Measurements from ENCODE around the gene TNS3. TPM values are rescaled to one million over a fixed set of nuclear protein-coding genes. Genes with fewer than 3 reads are reported as not detected.

TNS3 gene
- total RNA-seq, 3 donors from 2014 or later, result 2.6 to 3.4 (median 3.2) TPM

- Mint-ChIP-seq H3K36me3 (ENCODE audit: insufficient read depth) (no peaks in the 10 kb centered on the region), H3K4me3 (no peak overlapping the region), H3K4me1 (ENCODE audit: low read depth) (no peaks in the 10 kb centered on the region), H3K27me3 (ENCODE audit: low read depth) (no peaks in the 10 kb centered on the region), H3K9me3 (no peaks in the 10 kb centered on the region)
- DNase-seq (no peak), ATAC-seq (no peak)
These were observed 278.0 kb downstream of the TNS3 start for GRCh38 chr7:47303695-47304453.

DNA sequence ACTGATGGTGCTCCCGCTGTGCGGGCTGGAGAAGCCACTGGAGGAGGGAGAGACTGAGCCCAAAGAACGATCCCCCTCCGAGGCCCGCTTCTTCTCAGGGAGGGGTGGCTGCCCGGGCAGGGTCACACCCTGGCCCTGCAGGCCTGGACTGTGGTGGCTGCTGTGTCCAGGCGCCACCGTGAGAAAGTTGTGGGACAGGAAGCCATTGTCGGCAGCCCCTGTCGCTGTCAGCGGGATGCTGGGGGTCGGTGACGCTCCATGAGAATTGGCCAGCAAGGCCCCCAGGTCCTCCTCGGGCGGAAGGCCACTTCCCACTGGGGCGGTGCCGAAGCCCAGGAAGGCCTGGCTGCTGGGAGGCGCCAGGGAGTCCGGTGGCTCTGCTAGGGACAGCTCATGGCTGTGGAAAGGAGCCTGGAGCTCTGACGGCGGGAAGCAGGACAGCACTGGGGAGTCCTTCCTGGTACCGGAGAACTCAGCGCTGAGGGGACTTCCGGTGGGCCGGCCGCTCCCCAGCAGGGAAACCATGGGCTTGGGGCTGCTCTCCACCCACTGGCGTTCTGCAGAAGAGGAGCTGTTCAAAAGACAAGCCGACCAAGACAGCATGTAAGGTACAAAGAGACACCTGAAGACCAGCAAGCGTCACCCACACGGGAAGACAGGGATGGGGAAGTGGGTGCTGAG, 278.8 kb downstream of the TNS3 start:
- H3K4me1 Mint-ChIP-seq (ENCODE audit: low read depth), result no peaks in the 10 kb centered on the region
- ATAC-seq (no peak), DNase-seq (no peak)
- no peaks in the 10 kb centered on the region for H3K9me3 Mint-ChIP-seq
- H3K27me3 Mint-ChIP-seq (ENCODE audit: low read depth), result no peaks in the 10 kb centered on the region
- H3K36me3 Mint-ChIP-seq (ENCODE audit: insufficient read depth), result no peaks in the 10 kb centered on the region
- no peak overlapping the region for H3K4me3 Mint-ChIP-seq

GRCh38 chr7:47302560-47302959, 279.4 kb downstream of the TNS3 start:
- H3K9me3 Mint-ChIP-seq, result no peaks in the 10 kb centered on the region
- no peaks in the 10 kb centered on the region for H3K27me3 Mint-ChIP-seq (ENCODE audit: low read depth)
- no peak overlapping the region for H3K4me3 Mint-ChIP-seq
- DNase-seq (no peak), ATAC-seq (no peak)
- H3K36me3 Mint-ChIP-seq (ENCODE audit: insufficient read depth), result no peaks in the 10 kb centered on the region
- H3K4me1 Mint-ChIP-seq (ENCODE audit: low read depth), result no peaks in the 10 kb centered on the region

GRCh38 chr7:47301657-47302295, 280.1 kb downstream of the TNS3 start:
- ATAC-seq, result no peak
- Mint-ChIP-seq H3K4me3 (no peak overlapping the region), H3K4me1 (ENCODE audit: low read depth) (no peaks in the 10 kb centered on the region), H3K9me3 (no peaks in the 10 kb centered on the region), H3K27me3 (ENCODE audit: low read depth) (no peaks in the 10 kb centered on the region), H3K36me3 (ENCODE audit: insufficient read depth) (no peaks in the 10 kb centered on the region)
- no peak for DNase-seq

DNA sequence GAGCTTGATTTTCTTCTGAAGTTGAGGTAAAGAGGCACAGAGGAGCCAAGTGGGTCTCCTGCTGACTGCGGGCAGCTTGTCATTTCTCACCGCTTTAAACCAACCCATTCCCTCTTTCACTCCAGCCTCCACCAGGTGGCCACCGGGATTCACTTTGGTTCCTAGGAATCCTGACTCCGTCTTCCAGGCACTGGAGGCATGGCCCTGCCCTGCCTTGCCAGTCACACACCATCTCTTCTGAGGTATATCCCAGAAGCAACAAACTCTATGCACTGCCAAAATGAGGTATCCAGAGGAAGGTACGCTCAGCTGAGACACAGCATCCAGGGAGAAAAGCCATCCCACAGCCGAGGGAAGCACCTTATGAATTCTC, 280.8 kb downstream of the TNS3 start:
- Mint-ChIP-seq H3K27me3 (ENCODE audit: low read depth) (no peaks in the 10 kb centered on the region), H3K4me3 (no peak overlapping the region), H3K4me1 (ENCODE audit: low read depth) (no peaks in the 10 kb centered on the region), H3K36me3 (ENCODE audit: insufficient read depth) (no peaks in the 10 kb centered on the region), H3K9me3 (no peaks in the 10 kb centered on the region)
- DNase-seq (no peak), ATAC-seq (no peak)

- ATAC-seq (no peak), DNase-seq (no peak)
- H3K36me3 Mint-ChIP-seq (ENCODE audit: insufficient read depth), result no peaks in the 10 kb centered on the region
- H3K4me1 Mint-ChIP-seq (ENCODE audit: low read depth), result no peaks in the 10 kb centered on the region
- no peak overlapping the region for H3K4me3 Mint-ChIP-seq
- no peaks in the 10 kb centered on the region for H3K27me3 Mint-ChIP-seq (ENCODE audit: low read depth)
- no peaks in the 10 kb centered on the region for H3K9me3 Mint-ChIP-seq
These were observed 281.3 kb downstream of the TNS3 start for GRCh38 chr7:47300472-47301104.

- Mint-ChIP-seq H3K4me3 (no peak overlapping the region), H3K9me3 (no peaks in the 10 kb centered on the region), H3K36me3 (ENCODE audit: insufficient read depth) (no peaks in the 10 kb centered on the region), H3K4me1 (ENCODE audit: low read depth) (no peaks in the 10 kb centered on the region), H3K27me3 (ENCODE audit: low read depth) (no peaks in the 10 kb centered on the region)
- DNase-seq (no peak), ATAC-seq (no peak)
These were observed 282.4 kb downstream of the TNS3 start for GRCh38 chr7:47299496-47299895.

GRCh38 chr7:47298636-47299035, 283.3 kb downstream of the TNS3 start:
- H3K36me3 Mint-ChIP-seq (ENCODE audit: insufficient read depth), result no peaks in the 10 kb centered on the region
- no peak for ATAC-seq
- no peak for DNase-seq
- H3K4me3 Mint-ChIP-seq, result no peak overlapping the region
- no peaks in the 10 kb centered on the region for H3K27me3 Mint-ChIP-seq (ENCODE audit: low read depth)
- no peaks in the 10 kb centered on the region for H3K9me3 Mint-ChIP-seq
- H3K4me1 Mint-ChIP-seq (ENCODE audit: low read depth), result no peaks in the 10 kb centered on the region

DNA sequence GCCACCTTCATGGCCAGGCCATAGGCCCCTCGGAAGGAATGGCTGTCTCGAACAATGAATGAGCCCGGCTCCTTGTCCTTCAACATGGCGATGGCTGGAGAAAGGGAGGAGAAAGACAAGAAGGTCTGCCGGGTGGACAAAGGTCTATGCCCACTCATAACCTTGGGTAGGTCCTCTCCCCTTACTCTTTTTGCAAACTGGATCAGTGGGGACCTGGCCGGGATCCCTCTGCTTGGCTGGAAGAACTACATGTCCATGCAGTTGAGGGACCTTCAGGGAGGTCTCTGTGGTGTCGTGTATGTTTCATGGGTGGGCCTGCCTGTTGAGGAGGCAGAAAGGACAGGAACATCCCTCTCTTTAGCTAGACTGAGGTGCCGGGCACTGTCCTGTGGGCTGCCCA, 284.8 kb downstream of the TNS3 start:
- Mint-ChIP-seq H3K4me3 (no peak overlapping the region), H3K4me1 (ENCODE audit: low read depth) (no peaks in the 10 kb centered on the region), H3K27me3 (ENCODE audit: low read depth) (no peaks in the 10 kb centered on the region), H3K36me3 (ENCODE audit: insufficient read depth) (no peaks in the 10 kb centered on the region), H3K9me3 (no peaks in the 10 kb centered on the region)
- ATAC-seq (no peak), DNase-seq (no peak)

DNA sequence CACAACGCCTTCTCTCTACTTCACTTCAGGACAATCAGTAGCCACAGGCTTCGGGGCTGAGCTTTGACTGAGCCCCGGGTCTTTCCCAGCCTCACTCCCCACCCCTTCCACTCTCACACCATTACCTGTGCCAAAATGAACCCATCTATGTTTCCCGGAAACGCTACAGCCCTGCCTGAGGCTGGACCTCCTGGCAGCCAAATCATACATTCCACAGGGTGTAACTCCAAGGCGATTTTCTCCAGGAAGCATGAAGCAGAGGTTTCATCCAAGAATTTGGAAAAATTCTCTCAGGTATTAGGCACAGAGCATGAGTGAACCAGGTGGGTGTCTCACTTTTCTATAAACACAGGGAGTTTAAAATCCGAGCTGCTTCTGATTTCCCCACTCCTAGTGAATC, 286.3 kb downstream of the TNS3 start:
- H3K4me3 Mint-ChIP-seq, result no peak overlapping the region
- H3K9me3 Mint-ChIP-seq, result no peaks in the 10 kb centered on the region

DNA sequence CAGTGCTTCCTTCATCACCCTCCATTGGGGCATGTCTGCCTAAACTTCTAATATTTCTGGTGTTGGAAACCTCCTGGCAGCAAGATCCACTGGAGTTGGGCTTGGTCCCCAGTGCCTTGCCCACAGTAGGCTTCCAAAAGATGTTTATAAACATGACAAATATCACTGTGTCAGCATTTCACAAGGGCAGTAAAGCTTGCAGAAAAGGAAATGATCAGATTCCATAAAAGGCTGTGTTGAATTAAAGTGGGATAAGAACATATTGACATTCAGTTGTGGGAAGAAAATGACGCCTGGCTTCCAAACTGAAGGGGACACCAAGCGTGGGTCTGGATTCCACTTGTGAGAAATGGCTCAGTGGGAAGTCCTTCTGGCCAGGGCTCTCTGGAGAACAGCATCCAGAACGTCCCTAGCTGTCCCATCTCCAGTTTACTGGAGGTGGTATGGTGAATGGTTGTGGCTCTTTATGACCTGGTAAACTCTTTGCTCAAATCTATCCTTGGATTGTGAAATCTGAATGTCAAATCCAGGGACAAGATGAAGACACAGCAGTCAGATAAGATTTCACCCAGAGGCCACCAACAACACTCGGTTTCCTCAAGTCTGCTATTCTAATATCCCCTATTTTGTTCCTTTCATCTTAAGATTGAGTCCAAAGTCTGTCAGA, 287.2 kb downstream of the TNS3 start:
- ATAC-seq, result no peak
- Mint-ChIP-seq H3K9me3 (no peaks in the 10 kb centered on the region), H3K4me3 (no peak overlapping the region), H3K4me1 (ENCODE audit: low read depth) (no peaks in the 10 kb centered on the region), H3K27me3 (ENCODE audit: low read depth) (no peaks in the 10 kb centered on the region), H3K36me3 (ENCODE audit: insufficient read depth) (no peaks in the 10 kb centered on the region)
- no peak for DNase-seq

More for the DNA sequence above, 286.3 kb downstream of the TNS3 start:
- Mint-ChIP-seq H3K4me1 (ENCODE audit: low read depth) (no peaks in the 10 kb centered on the region), H3K36me3 (ENCODE audit: insufficient read depth) (no peaks in the 10 kb centered on the region), H3K27me3 (ENCODE audit: low read depth) (no peaks in the 10 kb centered on the region)
- no peak for ATAC-seq
- DNase-seq, result no peak

GRCh38 chr7:47293884-47294555, 287.9 kb downstream of the TNS3 start:
- Mint-ChIP-seq H3K9me3 (no peaks in the 10 kb centered on the region), H3K4me3 (no peak overlapping the region), H3K27me3 (ENCODE audit: low read depth) (no peaks in the 10 kb centered on the region), H3K4me1 (ENCODE audit: low read depth) (no peaks in the 10 kb centered on the region), H3K36me3 (ENCODE audit: insufficient read depth) (no peaks in the 10 kb centered on the region)
- DNase-seq (no peak), ATAC-seq (no peak)

GRCh38 chr7:47292832-47293309, 289.0 kb downstream of the TNS3 start:
- Mint-ChIP-seq H3K4me1 (ENCODE audit: low read depth) (no peaks in the 10 kb centered on the region), H3K4me3 (no peak overlapping the region), H3K36me3 (ENCODE audit: insufficient read depth) (no peaks in the 10 kb centered on the region), H3K9me3 (no peaks in the 10 kb centered on the region), H3K27me3 (ENCODE audit: low read depth) (no peaks in the 10 kb centered on the region)
- DNase-seq (no peak), ATAC-seq (no peak)
